C4-2B (cell line): ENCODE results near the gene GYS2.

Experiments
- ZFX ChIP-seq: fragments of 450-650 bp; IDR thresholded peaks from 2 replicates; pipeline ENCODE4 v1.6.1; 2017
- TF ChIP-seq, protein P1 (sequence below): fragments of 450-650 bp; conservative IDR thresholded peaks from 2 replicates; pipeline ENCODE4 v1.5.1; 2017; ENCODE audit warnings: mild to moderate bottlenecking

DNA sequence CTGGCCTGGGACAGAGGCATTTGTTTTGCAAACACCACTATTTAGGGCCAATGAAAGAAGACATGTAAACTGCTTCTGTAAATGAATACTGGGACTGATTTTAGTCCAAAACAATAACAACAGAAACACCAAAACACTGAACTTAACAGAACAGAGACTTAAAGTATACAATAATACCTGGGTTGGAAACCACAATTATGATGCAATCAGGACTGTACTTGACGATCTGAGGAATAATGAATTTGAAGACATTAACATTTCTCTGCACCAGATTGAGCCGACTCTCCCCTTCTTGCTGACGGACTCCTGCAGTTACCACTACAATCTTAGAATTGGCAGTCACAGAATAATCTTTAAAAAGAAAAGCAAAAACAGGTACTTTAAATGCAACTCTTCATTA is 39.1 kb upstream of the GYS2 start:
- TF ChIP-seq, protein P1, sequence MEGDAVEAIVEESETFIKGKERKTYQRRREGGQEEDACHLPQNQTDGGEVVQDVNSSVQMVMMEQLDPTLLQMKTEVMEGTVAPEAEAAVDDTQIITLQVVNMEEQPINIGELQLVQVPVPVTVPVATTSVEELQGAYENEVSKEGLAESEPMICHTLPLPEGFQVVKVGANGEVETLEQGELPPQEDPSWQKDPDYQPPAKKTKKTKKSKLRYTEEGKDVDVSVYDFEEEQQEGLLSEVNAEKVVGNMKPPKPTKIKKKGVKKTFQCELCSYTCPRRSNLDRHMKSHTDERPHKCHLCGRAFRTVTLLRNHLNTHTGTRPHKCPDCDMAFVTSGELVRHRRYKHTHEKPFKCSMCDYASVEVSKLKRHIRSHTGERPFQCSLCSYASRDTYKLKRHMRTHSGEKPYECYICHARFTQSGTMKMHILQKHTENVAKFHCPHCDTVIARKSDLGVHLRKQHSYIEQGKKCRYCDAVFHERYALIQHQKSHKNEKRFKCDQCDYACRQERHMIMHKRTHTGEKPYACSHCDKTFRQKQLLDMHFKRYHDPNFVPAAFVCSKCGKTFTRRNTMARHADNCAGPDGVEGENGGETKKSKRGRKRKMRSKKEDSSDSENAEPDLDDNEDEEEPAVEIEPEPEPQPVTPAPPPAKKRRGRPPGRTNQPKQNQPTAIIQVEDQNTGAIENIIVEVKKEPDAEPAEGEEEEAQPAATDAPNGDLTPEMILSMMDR, result no peak
- TF ChIP-seq ZFX, result no peak
